ENCODE results near the gene MRPL4. TPM values are rescaled to one million over a fixed set of nuclear protein-coding genes. Genes with fewer than 3 reads are reported as not detected.

Gene MRPL4
- total RNA-seq, 4 donors from 2014 or later: 39.9 to 78.0 (median 61.7) TPM

- Histone ChIP-seq H3K4me1 (peaks cover 59 to 89% (median 85%) of the 10 kb centered on the region in 4 donors), H3K27me3 (peaks cover 16 to 100% (median 96%) of the 10 kb centered on the region in 4 donors), H3K27ac (replicated peaks in 1 of 4) (peak overlapping the region in 1 of 4 donors; percentile 30), H3K4me3 (peak overlapping the region; percentile 39 to 60 (median 47)), H3K36me3 (no peaks in the 10 kb centered on the region), H3K9me3 (no peaks in the 10 kb centered on the region)
- TF ChIP-seq EP300 (IDR thresholded peaks at IDR 0.05) (no peak), CTCF (IDR thresholded peaks at IDR 0.05) (no peak), POLR2A (IDR thresholded peaks at IDR 0.05; ENCODE audit: low read depth) (no peak), POLR2AphosphoS5 (IDR thresholded peaks at IDR 0.05) (no peak)
- intact Hi-C loops (cut with DNase I): no loop called here
- 0% methylated on average over 20 of the region's 45 CpGs for WGBS
- no peak for DNase-seq (ENCODE audit: extremely low spot score)
Observed at GRCh38 chr19:10292206-10292788, 40.3 kb downstream of the MRPL4 start.

- 20% methylated on average over 25 of the region's 56 CpGs for WGBS
Observed at GRCh38 chr19:10292789-10293636, 41.0 kb downstream of the MRPL4 start.

GRCh38 chr19:10293637-10294367 lies 41.8 kb downstream of the MRPL4 start:
- DNase-seq (ENCODE audit: extremely low spot score): no peak
- no peak overlapping the region for H3K27ac ChIP-seq (replicated peaks in 1 of 4)
- peaks cover 46 to 75% (median 71%) of the 10 kb centered on the region in 4 donors for H3K4me1 ChIP-seq
- intact Hi-C loops (cut with DNase I): no loop called here
- WGBS: 32% methylated on average over 33 of the region's 49 CpGs
- H3K4me3 ChIP-seq: no peak overlapping the region
- no peaks in the 10 kb centered on the region for H3K36me3 ChIP-seq
- no peak for TF ChIP-seq EP300 (IDR thresholded peaks at IDR 0.05)
- no peak for TF ChIP-seq CTCF (IDR thresholded peaks at IDR 0.05)
- no peak for TF ChIP-seq POLR2A (IDR thresholded peaks at IDR 0.05; ENCODE audit: low read depth)
- no peak for TF ChIP-seq POLR2AphosphoS5 (IDR thresholded peaks at IDR 0.05)
- no peaks in the 10 kb centered on the region for H3K9me3 ChIP-seq
- peaks cover 16 to 100% (median 82%) of the 10 kb centered on the region in 4 donors for H3K27me3 ChIP-seq

More at GRCh38 chr19:10292789-10293636, 41.0 kb downstream of the MRPL4 start:
- H3K4me3 ChIP-seq: peak overlapping the region; percentile 39 to 60 (median 47)
- no peak for TF ChIP-seq EP300 (IDR thresholded peaks at IDR 0.05)
- TF ChIP-seq POLR2AphosphoS5 (IDR thresholded peaks at IDR 0.05): no peak
- no peak for TF ChIP-seq CTCF (IDR thresholded peaks at IDR 0.05)
- TF ChIP-seq POLR2A (IDR thresholded peaks at IDR 0.05; ENCODE audit: low read depth): no peak
- H3K4me1 ChIP-seq: peaks cover 53 to 82% (median 78%) of the 10 kb centered on the region in 4 donors
- no peaks in the 10 kb centered on the region for H3K9me3 ChIP-seq
- peak overlapping the region in 1 of 4 donors; percentile 30 for H3K27ac ChIP-seq (replicated peaks in 1 of 4)
- H3K27me3 ChIP-seq: peaks cover 16 to 100% (median 89%) of the 10 kb centered on the region in 4 donors
- DNase-seq (ENCODE audit: extremely low spot score): no peak
- intact Hi-C loops (cut with DNase I): no loop called here
- no peaks in the 10 kb centered on the region for H3K36me3 ChIP-seq

- H3K27me3 ChIP-seq: peaks cover 16 to 99% (median 76%) of the 10 kb centered on the region in 4 donors
- TF ChIP-seq CTCF (IDR thresholded peaks at IDR 0.05) (no peak), EP300 (IDR thresholded peaks at IDR 0.05) (no peak), POLR2A (IDR thresholded peaks at IDR 0.05; ENCODE audit: low read depth) (no peak), POLR2AphosphoS5 (IDR thresholded peaks at IDR 0.05) (no peak)
- H3K27ac ChIP-seq (replicated peaks in 1 of 4): no peak overlapping the region
- H3K4me3 ChIP-seq: no peak overlapping the region
- DNase-seq (ENCODE audit: extremely low spot score): no peak
- intact Hi-C loops (cut with DNase I): no loop called here
- no peaks in the 10 kb centered on the region for H3K36me3 ChIP-seq
- H3K9me3 ChIP-seq: no peaks in the 10 kb centered on the region
- peaks cover 41 to 70% (median 65%) of the 10 kb centered on the region in 4 donors for H3K4me1 ChIP-seq
- WGBS: 25% methylated on average over 11 of the region's 25 CpGs
Observed at GRCh38 chr19:10294368-10294697, 42.3 kb downstream of the MRPL4 start.
